OCI-LY1 (cell line): ENCODE measurements around the gene IVNS1ABP.
"Not testable (repeated sequence)": the region's sequence is repeated elsewhere in the genome, so short reads cannot be mapped to it uniquely, and the experiment has no call there.

ENCODE experiments used
- EZH2 ChIP-seq: fragments of 200-600 bp; sonication (generic), shearing (Covaris generic); IDR thresholded peaks from 2 replicates; pipeline ENCODE4 v1.8.0; 2017; ENCODE audit warnings: borderline replicate concordance, mixed run types, mild to moderate bottlenecking, antibody characterized with exemption, low read length, moderate library complexity, mixed read lengths
- TF ChIP-seq, protein P1 (sequence below): fragments of 200-600 bp; sonication (generic), shearing (Covaris generic); IDR thresholded peaks from 2 replicates; pipeline ENCODE4 v1.5.1; 2017; ENCODE audit warnings: mild to moderate bottlenecking, antibody characterized with exemption, low read length, moderate library complexity, mixed read lengths

GRCh38 chr1:185251928-185252327 lies 65.1 kb downstream of the IVNS1ABP start:
- TF ChIP-seq, protein P1, sequence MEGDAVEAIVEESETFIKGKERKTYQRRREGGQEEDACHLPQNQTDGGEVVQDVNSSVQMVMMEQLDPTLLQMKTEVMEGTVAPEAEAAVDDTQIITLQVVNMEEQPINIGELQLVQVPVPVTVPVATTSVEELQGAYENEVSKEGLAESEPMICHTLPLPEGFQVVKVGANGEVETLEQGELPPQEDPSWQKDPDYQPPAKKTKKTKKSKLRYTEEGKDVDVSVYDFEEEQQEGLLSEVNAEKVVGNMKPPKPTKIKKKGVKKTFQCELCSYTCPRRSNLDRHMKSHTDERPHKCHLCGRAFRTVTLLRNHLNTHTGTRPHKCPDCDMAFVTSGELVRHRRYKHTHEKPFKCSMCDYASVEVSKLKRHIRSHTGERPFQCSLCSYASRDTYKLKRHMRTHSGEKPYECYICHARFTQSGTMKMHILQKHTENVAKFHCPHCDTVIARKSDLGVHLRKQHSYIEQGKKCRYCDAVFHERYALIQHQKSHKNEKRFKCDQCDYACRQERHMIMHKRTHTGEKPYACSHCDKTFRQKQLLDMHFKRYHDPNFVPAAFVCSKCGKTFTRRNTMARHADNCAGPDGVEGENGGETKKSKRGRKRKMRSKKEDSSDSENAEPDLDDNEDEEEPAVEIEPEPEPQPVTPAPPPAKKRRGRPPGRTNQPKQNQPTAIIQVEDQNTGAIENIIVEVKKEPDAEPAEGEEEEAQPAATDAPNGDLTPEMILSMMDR = not testable (repeated sequence)
- not testable (repeated sequence) for TF ChIP-seq EZH2
